ENCODE results near the gene CDC42BPB. TPM values are rescaled to one million over a fixed set of nuclear protein-coding genes. Genes with fewer than 3 reads are reported as not detected.

The CDC42BPB gene
- polyA plus RNA-seq, 1 of the 3 experiments (the other 2 are of a cell fraction): 61.6 TPM

GRCh38 chr14:103102689-103103260, 45.4 kb upstream of the CDC42BPB start (continued):
- TF ChIP-seq, protein P1, sequence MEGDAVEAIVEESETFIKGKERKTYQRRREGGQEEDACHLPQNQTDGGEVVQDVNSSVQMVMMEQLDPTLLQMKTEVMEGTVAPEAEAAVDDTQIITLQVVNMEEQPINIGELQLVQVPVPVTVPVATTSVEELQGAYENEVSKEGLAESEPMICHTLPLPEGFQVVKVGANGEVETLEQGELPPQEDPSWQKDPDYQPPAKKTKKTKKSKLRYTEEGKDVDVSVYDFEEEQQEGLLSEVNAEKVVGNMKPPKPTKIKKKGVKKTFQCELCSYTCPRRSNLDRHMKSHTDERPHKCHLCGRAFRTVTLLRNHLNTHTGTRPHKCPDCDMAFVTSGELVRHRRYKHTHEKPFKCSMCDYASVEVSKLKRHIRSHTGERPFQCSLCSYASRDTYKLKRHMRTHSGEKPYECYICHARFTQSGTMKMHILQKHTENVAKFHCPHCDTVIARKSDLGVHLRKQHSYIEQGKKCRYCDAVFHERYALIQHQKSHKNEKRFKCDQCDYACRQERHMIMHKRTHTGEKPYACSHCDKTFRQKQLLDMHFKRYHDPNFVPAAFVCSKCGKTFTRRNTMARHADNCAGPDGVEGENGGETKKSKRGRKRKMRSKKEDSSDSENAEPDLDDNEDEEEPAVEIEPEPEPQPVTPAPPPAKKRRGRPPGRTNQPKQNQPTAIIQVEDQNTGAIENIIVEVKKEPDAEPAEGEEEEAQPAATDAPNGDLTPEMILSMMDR (IDR thresholded peaks at IDR 0.05): no peak
- TF ChIP-seq JUND (IDR thresholded peaks at IDR 0.05): no peak
- TF ChIP-seq USF2 (IDR thresholded peaks at IDR 0.05; ENCODE audit: borderline replicate concordance, low read depth, low read length): no peak

DNA sequence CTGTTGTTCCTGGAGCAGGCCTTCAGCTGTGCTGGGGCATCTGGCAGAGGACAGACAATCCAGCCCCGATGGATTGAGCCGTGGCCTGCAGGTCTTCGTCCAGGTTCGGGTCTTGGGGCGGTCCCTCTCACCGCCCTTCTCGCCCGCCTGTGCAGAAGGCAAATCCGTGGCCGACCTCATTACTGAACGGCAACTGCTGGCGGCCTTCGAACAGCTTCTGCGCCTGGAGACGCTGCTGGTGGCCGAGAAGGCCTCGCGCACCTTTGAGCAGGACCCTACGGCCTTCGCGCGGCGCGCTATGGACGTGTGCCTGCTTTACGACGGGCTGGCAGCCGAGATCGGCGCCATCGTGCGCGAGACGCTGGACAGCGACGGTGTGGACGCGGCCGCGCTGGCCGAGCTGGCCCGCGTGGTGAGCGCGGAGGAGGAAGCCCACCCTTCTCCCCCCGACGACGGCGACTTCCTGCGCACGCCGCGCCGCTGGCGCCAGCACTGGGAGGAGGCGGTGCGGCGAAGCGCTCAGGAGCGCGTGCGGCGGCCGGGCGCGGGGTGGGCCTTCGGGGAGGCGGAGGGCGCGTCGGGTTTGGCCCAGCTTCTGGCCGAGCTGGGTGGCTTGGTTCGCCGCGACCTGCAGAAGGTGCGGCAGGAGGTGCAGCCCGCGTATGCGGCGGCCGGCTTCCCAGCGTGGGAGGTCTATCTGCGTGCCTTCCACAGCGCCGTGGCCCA, 44.8 kb upstream of the CDC42BPB start:
- DNase-seq: no peak
- Histone ChIP-seq H3K4me2 (no peak overlapping the region), H3F3A (replicated peaks; ENCODE audit: insufficient read depth) (no peaks in the 10 kb centered on the region), H4K20me1 (ENCODE audit: insufficient read depth) (no peaks in the 10 kb centered on the region), H3K79me2 (ENCODE audit: insufficient read depth) (no peaks in the 10 kb centered on the region), H3K27me3 (ENCODE audit: insufficient read depth) (peaks cover 25% of the 10 kb centered on the region), H2AFZ (ENCODE audit: low read depth) (no peak overlapping the region), H3K9ac (no peak overlapping the region), H3K9me2 (no peaks in the 10 kb centered on the region), H3K4me1 (ENCODE audit: control insufficient read depth in 1 of 2, insufficient read depth in 2 of 2, low read depth in 1 of 2, low read length in 1 of 2) (peaks cover 0 to 6% of the 10 kb centered on the region in 2 experiments; a peak in 1 of 4 replicates), H3K27ac (ENCODE audit: low read depth in 2 of 2, low read length in 1 of 2) (no peak overlapping the region), H3K4me3 (ENCODE audit: low read depth in 2 of 2, low read length in 1 of 2) (no peak overlapping the region), H3K36me3 (replicated peaks in 1 of 2; ENCODE audit: control insufficient read depth in 1 of 2, insufficient read depth in 2 of 2, low read length in 1 of 2) (no peaks in the 10 kb centered on the region), H3K9me3 (no peaks in the 10 kb centered on the region)
- ChIA-PET POLR2A (no interaction called here), CTCF (interaction anchor here (0.7 to 7.8 kb wide), 9 partner anchors 12 to 194 kb away, joined by 3 to 250 read pairs (median 6); no protein-coding TSS in a partner anchor)
- TF ChIP-seq REST (IDR thresholded peaks at IDR 0.05; ENCODE audit: low read depth, low read length) (0 out of 2 replicates have a peak, but pooled peaks have one; percentile 55), TCF12 (IDR thresholded peaks at IDR 0.05) (no peak)
- TF ChIP-seq, protein P2, sequence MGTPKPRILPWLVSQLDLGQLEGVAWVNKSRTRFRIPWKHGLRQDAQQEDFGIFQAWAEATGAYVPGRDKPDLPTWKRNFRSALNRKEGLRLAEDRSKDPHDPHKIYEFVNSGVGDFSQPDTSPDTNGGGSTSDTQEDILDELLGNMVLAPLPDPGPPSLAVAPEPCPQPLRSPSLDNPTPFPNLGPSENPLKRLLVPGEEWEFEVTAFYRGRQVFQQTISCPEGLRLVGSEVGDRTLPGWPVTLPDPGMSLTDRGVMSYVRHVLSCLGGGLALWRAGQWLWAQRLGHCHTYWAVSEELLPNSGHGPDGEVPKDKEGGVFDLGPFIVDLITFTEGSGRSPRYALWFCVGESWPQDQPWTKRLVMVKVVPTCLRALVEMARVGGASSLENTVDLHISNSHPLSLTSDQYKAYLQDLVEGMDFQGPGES (IDR thresholded peaks at IDR 0.05; ENCODE audit: low read depth, low read length): no peak
- WGBS (ENCODE audit: low lambda C conversion rate): 82% methylated on average over 44 of the region's 85 CpGs
